GM12873 (cell line): Measurements from ENCODE around the gene AIF1L.

Source experiments
- CTCF ChIP-seq: IDR thresholded peaks from 2 replicates; pipeline ENCODE4 v1.5.1; 2012; ENCODE audit warnings: low read depth, mild to moderate bottlenecking, moderate library complexity, low read length, control low read depth; ENCODE audit not compliant: insufficient read depth; ENCODE audit errors: missing control alignments

AIF1L gene

DNA sequence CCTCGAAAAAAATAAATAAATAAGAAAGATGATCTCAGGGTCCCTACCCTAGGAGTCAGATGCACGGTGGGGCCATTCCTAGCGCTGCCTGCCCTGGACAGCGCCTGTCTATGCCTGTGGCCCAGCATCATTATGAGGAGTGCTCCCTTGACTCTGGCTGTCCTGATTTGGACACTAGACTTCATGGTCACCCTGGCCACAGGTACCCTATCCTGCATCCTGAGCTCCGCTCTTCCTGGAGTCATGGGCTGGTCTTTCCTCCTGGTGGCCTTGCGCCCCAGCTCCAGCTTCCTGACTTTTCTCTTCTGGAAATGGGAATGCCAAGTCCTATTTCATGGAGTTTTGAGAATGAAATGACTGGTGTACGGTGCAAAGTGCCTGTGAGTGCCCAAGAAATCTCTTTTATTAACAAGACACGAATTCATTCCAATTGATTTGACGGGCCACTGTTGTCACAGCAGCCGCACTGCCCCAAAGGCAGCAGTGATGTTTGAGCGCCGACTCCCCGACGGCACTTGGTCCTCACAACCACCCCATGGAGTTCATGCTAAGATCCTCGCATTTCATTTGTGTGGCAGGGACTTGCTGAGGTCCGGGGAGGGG, 564 bp upstream of the AIF1L start:
- no peak for TF ChIP-seq CTCF

DNA sequence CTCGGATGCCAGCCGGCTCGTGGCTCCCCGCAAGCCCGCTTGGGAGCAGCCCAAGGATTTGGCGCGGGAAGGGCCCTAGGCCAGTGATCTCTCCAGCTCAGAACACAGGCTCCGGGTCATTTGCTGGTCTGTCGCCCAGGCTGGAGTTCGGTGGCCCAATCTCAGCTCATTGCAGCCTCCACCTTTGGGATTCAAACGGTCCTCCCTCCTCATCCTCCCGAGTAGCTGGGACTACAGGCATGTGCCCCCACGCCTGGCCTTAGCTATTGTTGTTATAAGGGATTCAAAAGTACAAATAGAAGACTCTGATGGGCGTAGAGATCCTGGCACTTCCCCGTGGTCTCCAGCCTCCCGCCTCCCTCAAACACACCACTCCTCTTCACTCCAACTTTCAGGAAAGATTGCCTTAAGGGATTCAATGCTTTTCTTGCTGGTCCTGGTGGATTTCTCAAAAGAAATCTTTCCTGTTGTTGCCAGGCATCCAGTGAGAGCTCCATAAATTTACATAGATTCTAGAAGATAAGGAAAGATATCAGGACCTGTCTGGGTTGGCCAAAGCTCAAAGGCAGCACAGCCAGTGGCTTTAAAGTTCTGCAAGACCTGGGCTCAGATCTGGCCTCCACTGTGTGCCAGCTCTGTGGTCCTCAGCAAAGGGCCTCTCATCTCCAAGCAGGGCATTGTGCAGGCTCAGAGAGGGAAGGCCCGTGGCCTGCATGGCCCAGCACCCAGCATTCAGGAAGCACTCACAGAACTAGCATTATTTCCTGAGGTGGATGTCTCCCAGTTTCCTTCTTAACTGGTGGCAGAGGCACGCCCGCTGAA, 1.0 kb downstream of the AIF1L start:
- no peak for TF ChIP-seq CTCF

DNA sequence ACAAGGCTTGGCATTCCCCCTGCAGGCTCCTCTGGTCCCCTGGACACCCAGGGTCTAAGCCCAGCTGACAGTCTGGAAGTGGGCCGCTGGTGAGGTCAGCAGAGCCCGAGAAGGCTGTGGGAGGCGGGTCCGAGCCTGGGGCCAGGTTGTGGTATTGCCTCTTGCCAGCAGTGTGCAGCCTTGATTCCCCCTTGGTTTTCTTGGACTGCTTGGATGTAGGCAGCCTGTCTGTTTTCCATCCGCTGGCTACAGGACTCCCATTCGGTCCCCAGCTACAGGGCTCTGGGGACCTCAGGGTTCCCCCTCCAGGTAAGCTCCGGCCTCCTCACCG, 1.6 kb downstream of the AIF1L start:
- no peak for TF ChIP-seq CTCF

GRCh38 chr9:131098391-131099101, 2.2 kb downstream of the AIF1L start:
- TF ChIP-seq CTCF: no peak

DNA sequence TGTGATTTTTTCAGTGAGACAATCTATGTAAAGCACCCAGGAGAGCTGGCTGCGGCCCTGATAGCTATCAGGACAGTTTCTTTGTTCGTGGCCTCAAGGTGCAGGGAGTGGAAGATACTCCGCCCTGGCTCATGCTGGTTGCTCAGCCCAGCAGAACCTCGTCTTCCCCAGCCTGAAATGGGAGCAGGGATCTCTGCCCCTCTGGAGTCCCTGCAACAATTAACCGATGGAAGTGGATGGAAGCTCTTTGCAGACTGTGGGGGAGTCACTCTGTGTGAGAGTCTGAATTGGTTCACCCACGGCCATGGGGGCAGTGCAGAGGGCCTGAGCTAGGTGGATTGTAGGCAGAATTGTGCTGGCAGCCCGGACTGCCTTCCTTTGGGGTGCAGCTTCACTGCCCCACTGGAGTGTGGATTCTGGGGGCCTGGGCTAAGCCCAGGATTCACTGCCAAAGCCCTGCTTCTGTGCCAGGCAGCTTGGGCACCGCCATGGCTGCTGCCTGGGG, 2.8 kb downstream of the AIF1L start:
- no peak for TF ChIP-seq CTCF

DNA sequence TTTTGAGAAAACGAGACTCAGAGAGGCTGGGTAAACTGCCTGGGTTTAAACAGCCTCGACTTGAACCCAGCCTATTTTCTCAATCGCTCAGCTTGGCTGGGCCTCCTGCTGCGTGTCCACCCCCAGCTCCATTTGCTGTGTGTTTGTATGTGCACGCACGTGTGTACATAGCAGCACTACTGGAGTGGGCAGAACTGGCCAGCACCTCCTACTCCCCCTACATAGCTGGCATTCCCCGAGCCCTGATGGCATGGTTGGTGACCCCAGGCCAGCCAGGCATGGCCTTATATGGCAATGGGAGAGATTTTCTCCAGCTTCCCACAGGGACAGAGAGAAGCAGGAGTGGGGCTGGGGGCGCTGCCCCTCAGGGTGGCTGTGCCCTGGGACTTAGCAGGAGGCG, 4.1 kb downstream of the AIF1L start:
- no peak for TF ChIP-seq CTCF

GRCh38 chr9:131101207-131101964, 5.1 kb downstream of the AIF1L start:
- no peak for TF ChIP-seq CTCF
